Fibroblast of the conjunctiva (primary cell): Measurements from ENCODE around the gene STAT4.
A peak's percentile ranks its signal among the peaks of the same experiment; 100 is the strongest.

Source experiments
- DNase-seq: peaks from one replicate; pipeline ENCODE4 v3.0.0-alpha.2; 2010; ENCODE audit warnings: low read depth

The STAT4 gene

GRCh38 chr2:191150600-191151330, at the start of gene STAT4:
Gene STAT4, minus strand, starts transcription at chr2:191150994. Its CDS starts 2,791 bp downstream, at chr2:191148203.
- no peak for DNase-seq

GRCh38 chr2:191199929-191200512, 49.2 kb upstream of the STAT4 start:
- no peak for DNase-seq

- no peak for DNase-seq
Observed at GRCh38 chr2:191198271-191198670, 47.5 kb upstream of the STAT4 start.

GRCh38 chr2:191197096-191197495, 46.3 kb upstream of the STAT4 start:
- no peak for DNase-seq

- DNase-seq: no peak
Observed at GRCh38 chr2:191195021-191195420, 44.2 kb upstream of the STAT4 start.

- no peak for DNase-seq
Observed at GRCh38 chr2:191190861-191191552, 40.2 kb upstream of the STAT4 start.

GRCh38 chr2:191190435-191190834, 39.6 kb upstream of the STAT4 start:
- DNase-seq: no peak

GRCh38 chr2:191189112-191189635, 38.4 kb upstream of the STAT4 start:
- DNase-seq: no peak

- no peak for DNase-seq
Observed at GRCh38 chr2:191188550-191189093, 37.8 kb upstream of the STAT4 start.

- no peak for DNase-seq
Observed at GRCh38 chr2:191187105-191187829, 36.5 kb upstream of the STAT4 start.

GRCh38 chr2:191184457-191184856, 33.7 kb upstream of the STAT4 start:
- no peak for DNase-seq

GRCh38 chr2:191183516-191183915, 32.7 kb upstream of the STAT4 start:
- no peak for DNase-seq

- DNase-seq: no peak
Observed at GRCh38 chr2:191183081-191183480, 32.3 kb upstream of the STAT4 start.

- peak; percentile 43 for DNase-seq
Observed at GRCh38 chr2:191180713-191181112, 29.9 kb upstream of the STAT4 start.

- DNase-seq: no peak
Observed at GRCh38 chr2:191180276-191180675, 29.5 kb upstream of the STAT4 start.

- DNase-seq: peak; percentile 89
Observed at GRCh38 chr2:191178806-191179514, 28.2 kb upstream of the STAT4 start.

- DNase-seq: no peak
Observed at GRCh38 chr2:191177751-191178736, 27.2 kb upstream of the STAT4 start.

- DNase-seq: no peak
Observed at GRCh38 chr2:191176801-191177438, 26.1 kb upstream of the STAT4 start.

- no peak for DNase-seq
Observed at GRCh38 chr2:191176305-191176704, 25.5 kb upstream of the STAT4 start.

- no peak for DNase-seq
Observed at GRCh38 chr2:191174442-191174841, 23.6 kb upstream of the STAT4 start.
